Coronary artery (tissue), 2 donors: ENCODE results near the gene CACNA1A.
"Not testable (repeated sequence)": the region's sequence is repeated elsewhere in the genome, so short reads cannot be mapped to it uniquely, and the experiment has no call there.

Source experiments
- DNase-seq: peaks from one replicate; pipeline ENCODE4 v3.0.0-alpha.2; 2017; ENCODE audit warnings: low spot score
- H3K27ac ChIP-seq, 2 donors: fragments of 200-600 bp; sonication (generic); one replicate each; pipeline ENCODE4 v1.5.1; 2016 to 2019
- H3K4me3 ChIP-seq: fragments of 200-600 bp; sonication (generic); 2 replicates; pipeline ENCODE4 v1.5.1; 2016; ENCODE audit warnings: mild to moderate bottlenecking, moderate library complexity
- CTCF ChIP-seq: fragments of 200-600 bp; sonication (generic); IDR thresholded peaks from one replicate; pipeline ENCODE4 v1.5.1; 2019; ENCODE audit warnings: antibody characterized with exemption

The CACNA1A gene

GRCh38 chr19:13172346-13173138 is 333.7 kb downstream of the CACNA1A start:
- H3K27ac ChIP-seq: peak overlapping the region; percentile 86 to 94
- no peak for TF ChIP-seq CTCF
- DNase-seq: peak; percentile 87
- peak overlapping the region; percentile 49 for H3K4me3 ChIP-seq

- no peak for DNase-seq
Measured at GRCh38 chr19:13171146-13171545, 335.1 kb downstream of the CACNA1A start.

GRCh38 chr19:13169769-13170168 is 336.5 kb downstream of the CACNA1A start:
- TF ChIP-seq CTCF: no peak
- H3K27ac ChIP-seq: peak overlapping the region; percentile 2 to 59
- no peak for DNase-seq
- H3K4me3 ChIP-seq: no peak overlapping the region

More at GRCh38 chr19:13171146-13171545, 335.1 kb downstream of the CACNA1A start:
- TF ChIP-seq CTCF: no peak
- H3K4me3 ChIP-seq: no peak overlapping the region
- no peak overlapping the region for H3K27ac ChIP-seq

GRCh38 chr19:13166151-13166550 is 340.1 kb downstream of the CACNA1A start:
- not testable (repeated sequence) for H3K4me3 ChIP-seq, DNase-seq
- H3K27ac ChIP-seq: peak overlapping the region in 1 of 2 donors; percentile 46

- no peak for TF ChIP-seq CTCF
- H3K27ac ChIP-seq: peak overlapping the region; percentile 95 to 98
- no peak overlapping the region for H3K4me3 ChIP-seq
- no peak for DNase-seq
Measured at GRCh38 chr19:13165162-13165997, 340.9 kb downstream of the CACNA1A start.

GRCh38 chr19:13164343-13165161 is 341.7 kb downstream of the CACNA1A start:
- Histone ChIP-seq H3K4me3 (peak overlapping the region; percentile 65), H3K27ac (peak overlapping the region; percentile 95 to 98)
- TF ChIP-seq CTCF: no peak
- peak; percentile 84 for DNase-seq
